Neuronal stem cell (in vitro differentiated cells): Measurements from ENCODE around the gene FAM161B.
"Not testable (repeated sequence)": the region's sequence is repeated elsewhere in the genome, so short reads cannot be mapped to it uniquely, and the experiment has no call there.

Source experiments
- DNase-seq: peaks from one replicate; pipeline ENCODE4 v3.0.0-alpha.2; 2013; ENCODE audit warnings: low spot score
- H2AFZ ChIP-seq: one replicate; pipeline ENCODE4 v1.6.1; 2013; ENCODE audit warnings: mild to moderate bottlenecking, low read length, inconsistent platforms
- H2AK5ac ChIP-seq: 2 replicates; pipeline ENCODE4 v1.6.1; 2013; ENCODE audit warnings: low read depth, mild to moderate bottlenecking, inconsistent platforms, low read length, moderate library complexity, mixed read lengths
- H2BK120ac ChIP-seq: 2 replicates; pipeline ENCODE4 v1.6.1; 2013; ENCODE audit warnings: low read depth, mild to moderate bottlenecking, inconsistent platforms, low read length, moderate library complexity, mixed read lengths
- H2BK12ac ChIP-seq: one replicate; pipeline ENCODE4 v1.6.1; 2013; ENCODE audit warnings: low read length, inconsistent platforms
- H2BK15ac ChIP-seq: 2 replicates; pipeline ENCODE4 v1.6.1; 2013; ENCODE audit warnings: mild to moderate bottlenecking, low read length, inconsistent platforms, mixed read lengths
- H2BK5ac ChIP-seq: one replicate; pipeline ENCODE4 v1.6.1; 2013; ENCODE audit warnings: inconsistent platforms, mild to moderate bottlenecking, low read length, moderate library complexity
- H3K14ac ChIP-seq: one replicate; pipeline ENCODE4 v1.6.1; 2013; ENCODE audit warnings: low read length, inconsistent platforms
- H3K18ac ChIP-seq: 2 replicates; pipeline ENCODE4 v1.6.1; 2013; ENCODE audit warnings: low read length, inconsistent platforms
- H3K23ac ChIP-seq: 2 replicates; pipeline ENCODE4 v1.6.1; 2013; ENCODE audit warnings: low read depth, mild to moderate bottlenecking, mixed read lengths, low read length, inconsistent platforms; ENCODE audit not compliant: poor library complexity
- H3K27ac ChIP-seq: replicated peaks from 3 replicates; pipeline ENCODE4 v1.5.1; 2013; ENCODE audit warnings: low read length, inconsistent platforms
- H3K27me3 ChIP-seq, 3 experiments: 2 replicates each; pipeline ENCODE4 v1.6.1; 2013; ENCODE audit warnings: low read length in 3 of 3, mild to moderate bottlenecking in 2 of 3, inconsistent platforms in 1 of 3, low read depth in 1 of 3, mixed read lengths in 1 of 3, moderate library complexity in 1 of 3; ENCODE audit not compliant: control insufficient read depth in 3 of 3, insufficient read depth in 3 of 3
- H3K36me3 ChIP-seq, 2 donors: replicated peaks in 1 of 2; 2 replicates each; pipeline ENCODE4 v1.6.1; 2013; ENCODE audit warnings: low read length in 2 of 2; ENCODE audit not compliant: control insufficient read depth in 2 of 2, insufficient read depth in 2 of 2
- H3K4ac ChIP-seq: 2 replicates; pipeline ENCODE4 v1.6.1; 2013; ENCODE audit warnings: inconsistent platforms, mild to moderate bottlenecking, low read length, moderate library complexity
- H3K4me1 ChIP-seq, 2 donors: 1 replicate in 1 of 2; 2 replicates in 1 of 2; pipeline ENCODE4 v1.6.1; 2013; ENCODE audit warnings: low read length in 2 of 2, low read depth in 1 of 2; ENCODE audit not compliant: control insufficient read depth in 2 of 2, insufficient read depth in 1 of 2
- H3K4me2 ChIP-seq: one replicate; pipeline ENCODE4 v1.6.1; 2013; ENCODE audit warnings: mild to moderate bottlenecking, low read length, inconsistent platforms; ENCODE audit not compliant: insufficient read depth, poor library complexity, severe bottlenecking
- H3K4me3 ChIP-seq, 2 donors: 2 replicates each; pipeline ENCODE4 v1.5.1; 2013; ENCODE audit warnings: low read length in 2 of 2, mild to moderate bottlenecking in 2 of 2, inconsistent platforms in 1 of 2, moderate library complexity in 1 of 2
- H3K79me1 ChIP-seq: one replicate; pipeline ENCODE4 v1.6.1; 2013; ENCODE audit warnings: low read depth, mild to moderate bottlenecking, inconsistent platforms, low read length, moderate library complexity
- H3K9ac ChIP-seq: one replicate; pipeline ENCODE4 v1.6.1; 2013; ENCODE audit warnings: mild to moderate bottlenecking, low read depth, low read length, inconsistent platforms; ENCODE audit not compliant: poor library complexity
- H3K9me3 ChIP-seq, 2 donors: replicated peaks in 1 of 2; 2 replicates each; pipeline versions ENCODE3 to v1.6.1; 2013; ENCODE audit warnings: low read length in 2 of 2, mild to moderate bottlenecking in 2 of 2, inconsistent platforms in 1 of 2, low read depth in 1 of 2, mixed read lengths in 1 of 2, moderate library complexity in 1 of 2; ENCODE audit not compliant: control insufficient read depth in 2 of 2, insufficient read depth in 1 of 2
- H4K8ac ChIP-seq: one replicate; pipeline ENCODE4 v1.6.1; 2013; ENCODE audit warnings: low read depth, mild to moderate bottlenecking, inconsistent platforms, low read length, moderate library complexity
- H4K91ac ChIP-seq: one replicate; pipeline ENCODE4 v1.6.1; 2013; ENCODE audit warnings: low read length, low read depth, mild to moderate bottlenecking, inconsistent platforms; ENCODE audit not compliant: poor library complexity
- WGBS, 2 donors: extraction: QIAGEN DNeasy Blood & Tissue Kit; methylation state at CpG; one replicate each; pipeline ENCODE4 v1.1.7; 2013; ENCODE audit warnings: missing lambda C conversion rate in 2 of 2, mixed read lengths in 1 of 2; ENCODE audit not compliant: insufficient read length in 2 of 2, insufficient replicate concordance in 1 of 2; ENCODE audit errors: extremely low coverage in 2 of 2; 5-methylcytosine and 5-hydroxymethylcytosine counted together

FAM161B gene

GRCh38 chr14:73997108-73997943 lies 47.4 kb upstream of the FAM161B start:
- Histone ChIP-seq H2BK15ac (no peak overlapping the region), H4K91ac (no peak overlapping the region), H2AK5ac (no peak overlapping the region), H3K14ac (no peak overlapping the region), H3K4me2 (no peak overlapping the region), H3K4me1 (no peaks in the 10 kb centered on the region), H3K36me3 (peaks cover under 1 to 5% of the 10 kb centered on the region in 2 donors), H4K8ac (no peak overlapping the region), H2AFZ (no peak overlapping the region), H2BK12ac (no peak overlapping the region), H3K9ac (no peak overlapping the region), H3K27ac (no peak overlapping the region), H3K4me3 (no peak overlapping the region), H3K9me3 (no peaks in the 10 kb centered on the region), H3K79me1 (no peaks in the 10 kb centered on the region), H2BK5ac (no peak overlapping the region), H3K4ac (no peak overlapping the region), H3K23ac (no peak overlapping the region), H3K27me3 (no peaks in the 10 kb centered on the region), H3K18ac (no peak overlapping the region), H2BK120ac (no peak overlapping the region)
- no peak for DNase-seq
- WGBS, 2 donors = no CpG with 5 or more reads among the region's 1 CpG

- no peak overlapping the region for H2BK5ac ChIP-seq
- DNase-seq = no peak
- H4K91ac ChIP-seq = no peak overlapping the region
- no peak overlapping the region for H3K23ac ChIP-seq
- H3K9me3 ChIP-seq = no peaks in the 10 kb centered on the region
- no peak overlapping the region for H4K8ac ChIP-seq
- no peak overlapping the region for H3K4me2 ChIP-seq
- no peaks in the 10 kb centered on the region for H3K27me3 ChIP-seq
- no peaks in the 10 kb centered on the region for H3K79me1 ChIP-seq
- no peak overlapping the region for H3K4me3 ChIP-seq
- H2AFZ ChIP-seq = no peak overlapping the region
- H3K4me1 ChIP-seq = no peaks in the 10 kb centered on the region
- H3K27ac ChIP-seq = no peak overlapping the region
- no CpG with 5 or more reads among the region's 2 CpGs for WGBS, 2 donors
- H3K9ac ChIP-seq = no peak overlapping the region
- peaks cover 0 to 5% of the 10 kb centered on the region in 2 donors for H3K36me3 ChIP-seq
- H3K4ac ChIP-seq = no peak overlapping the region
- no peak overlapping the region for H3K14ac ChIP-seq
- H3K18ac ChIP-seq = no peak overlapping the region
- H2BK120ac ChIP-seq = no peak overlapping the region
- H2AK5ac ChIP-seq = no peak overlapping the region
- no peak overlapping the region for H2BK12ac ChIP-seq
- no peak overlapping the region for H2BK15ac ChIP-seq
These were observed 46.8 kb upstream of the FAM161B start for GRCh38 chr14:73996731-73997107.

- Histone ChIP-seq H3K36me3 (peaks cover 0 to 5% of the 10 kb centered on the region in 2 donors), H2BK15ac (no peak overlapping the region), H3K4me1 (no peaks in the 10 kb centered on the region), H3K79me1 (no peaks in the 10 kb centered on the region), H2BK120ac (no peak overlapping the region), H2BK5ac (no peak overlapping the region), H3K4ac (no peak overlapping the region), H3K27ac (no peak overlapping the region), H3K18ac (no peak overlapping the region), H2BK12ac (no peak overlapping the region), H3K4me3 (no peak overlapping the region), H2AFZ (no peak overlapping the region), H3K9ac (no peak overlapping the region), H3K23ac (no peak overlapping the region), H4K91ac (no peak overlapping the region), H2AK5ac (no peak overlapping the region), H3K4me2 (no peak overlapping the region), H4K8ac (no peak overlapping the region), H3K14ac (no peak overlapping the region), H3K27me3 (no peaks in the 10 kb centered on the region), H3K9me3 (no peaks in the 10 kb centered on the region)
- no peak for DNase-seq
- no CpG with 5 or more reads among the region's 8 CpGs for WGBS, 2 donors
These were observed 46.1 kb upstream of the FAM161B start for GRCh38 chr14:73995977-73996378.

- H2BK15ac ChIP-seq, H3K4ac ChIP-seq, H3K23ac ChIP-seq, H3K79me1 ChIP-seq, H3K4me2 ChIP-seq, H2AK5ac ChIP-seq, H4K91ac ChIP-seq, H3K4me3 ChIP-seq, H4K8ac ChIP-seq, H3K27me3 ChIP-seq, H2AFZ ChIP-seq, H2BK120ac ChIP-seq, H3K4me1 ChIP-seq, H3K27ac ChIP-seq, H3K36me3 ChIP-seq, H2BK12ac ChIP-seq, H3K9ac ChIP-seq, DNase-seq, H2BK5ac ChIP-seq, H3K14ac ChIP-seq, H3K18ac ChIP-seq, H3K9me3 ChIP-seq: not testable (repeated sequence)
- WGBS, 2 donors = no CpG with 5 or more reads among the region's 7 CpGs
These were observed 45.0 kb upstream of the FAM161B start for GRCh38 chr14:73994926-73995325.
